ENCODE measurements around the gene APLP2. TPM values are rescaled to one million over a fixed set of nuclear protein-coding genes. Genes with fewer than 3 reads are reported as not detected.

Gene APLP2
- total and polyA plus RNA-seq, 2 of the 13 experiments (the other 11 are each of a cell fraction or from before 2014, with no cell fraction given), result 315 to 594 TPM

DNA sequence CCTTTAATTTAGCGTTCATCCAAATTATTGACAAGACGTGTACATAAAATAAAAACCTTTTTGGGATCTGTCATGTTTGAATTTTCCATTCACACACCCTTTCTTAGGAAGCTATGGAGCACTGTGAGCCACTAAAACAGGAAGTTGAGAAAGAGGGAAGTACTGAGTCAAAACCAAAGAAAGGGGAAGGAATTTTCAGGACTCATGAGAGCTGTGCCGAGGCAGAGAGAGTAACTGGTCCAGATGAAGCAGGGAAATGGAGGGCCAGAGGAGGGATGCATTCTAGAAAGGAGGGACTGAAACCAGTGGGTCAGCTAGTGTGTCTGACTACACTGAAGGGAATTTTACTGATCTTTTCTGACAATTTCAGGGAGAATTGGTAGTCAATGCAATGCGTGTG is 24.9 kb downstream of the APLP2 start (continued):
- TF ChIP-seq, protein P1, sequence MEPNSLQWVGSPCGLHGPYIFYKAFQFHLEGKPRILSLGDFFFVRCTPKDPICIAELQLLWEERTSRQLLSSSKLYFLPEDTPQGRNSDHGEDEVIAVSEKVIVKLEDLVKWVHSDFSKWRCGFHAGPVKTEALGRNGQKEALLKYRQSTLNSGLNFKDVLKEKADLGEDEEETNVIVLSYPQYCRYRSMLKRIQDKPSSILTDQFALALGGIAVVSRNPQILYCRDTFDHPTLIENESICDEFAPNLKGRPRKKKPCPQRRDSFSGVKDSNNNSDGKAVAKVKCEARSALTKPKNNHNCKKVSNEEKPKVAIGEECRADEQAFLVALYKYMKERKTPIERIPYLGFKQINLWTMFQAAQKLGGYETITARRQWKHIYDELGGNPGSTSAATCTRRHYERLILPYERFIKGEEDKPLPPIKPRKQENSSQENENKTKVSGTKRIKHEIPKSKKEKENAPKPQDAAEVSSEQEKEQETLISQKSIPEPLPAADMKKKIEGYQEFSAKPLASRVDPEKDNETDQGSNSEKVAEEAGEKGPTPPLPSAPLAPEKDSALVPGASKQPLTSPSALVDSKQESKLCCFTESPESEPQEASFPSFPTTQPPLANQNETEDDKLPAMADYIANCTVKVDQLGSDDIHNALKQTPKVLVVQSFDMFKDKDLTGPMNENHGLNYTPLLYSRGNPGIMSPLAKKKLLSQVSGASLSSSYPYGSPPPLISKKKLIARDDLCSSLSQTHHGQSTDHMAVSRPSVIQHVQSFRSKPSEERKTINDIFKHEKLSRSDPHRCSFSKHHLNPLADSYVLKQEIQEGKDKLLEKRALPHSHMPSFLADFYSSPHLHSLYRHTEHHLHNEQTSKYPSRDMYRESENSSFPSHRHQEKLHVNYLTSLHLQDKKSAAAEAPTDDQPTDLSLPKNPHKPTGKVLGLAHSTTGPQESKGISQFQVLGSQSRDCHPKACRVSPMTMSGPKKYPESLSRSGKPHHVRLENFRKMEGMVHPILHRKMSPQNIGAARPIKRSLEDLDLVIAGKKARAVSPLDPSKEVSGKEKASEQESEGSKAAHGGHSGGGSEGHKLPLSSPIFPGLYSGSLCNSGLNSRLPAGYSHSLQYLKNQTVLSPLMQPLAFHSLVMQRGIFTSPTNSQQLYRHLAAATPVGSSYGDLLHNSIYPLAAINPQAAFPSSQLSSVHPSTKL (CRISPR knock-in tag; IDR thresholded peaks at IDR 0.05), result no peak
- TF ChIP-seq, protein P2, sequence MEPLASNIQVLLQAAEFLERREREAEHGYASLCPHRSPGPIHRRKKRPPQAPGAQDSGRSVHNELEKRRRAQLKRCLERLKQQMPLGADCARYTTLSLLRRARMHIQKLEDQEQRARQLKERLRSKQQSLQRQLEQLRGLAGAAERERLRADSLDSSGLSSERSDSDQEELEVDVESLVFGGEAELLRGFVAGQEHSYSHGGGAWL (CRISPR knock-in tag; IDR thresholded peaks at IDR 0.05), result no peak

DNA sequence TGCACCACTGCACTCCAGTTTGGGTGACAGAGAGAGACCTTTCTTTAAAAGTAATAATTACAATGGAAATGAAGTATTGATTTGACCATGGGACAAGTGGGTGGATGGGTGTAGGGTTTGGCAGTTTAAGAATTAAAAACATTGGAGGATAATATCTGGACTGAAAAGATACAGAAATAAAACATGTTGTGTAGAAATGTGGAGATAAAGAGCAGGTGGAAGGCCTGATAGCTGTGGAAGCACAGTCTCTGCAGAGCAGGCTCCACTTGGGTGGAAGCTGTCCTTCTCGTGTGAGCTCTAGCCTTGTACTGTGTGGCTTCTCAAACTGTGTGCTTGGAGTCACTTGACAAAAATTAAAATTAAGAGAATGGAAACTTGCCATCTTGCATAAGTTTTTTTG is 25.6 kb downstream of the APLP2 start:
- FAIRE-seq, result no peak
- Histone ChIP-seq H3K9ac (ENCODE audit: insufficient read depth, low read depth, low read length) (no peak overlapping the region), H3K27ac (ENCODE audit: extremely low read length, insufficient read depth, low read length) (no peak overlapping the region), H3K36me3 (replicated peaks in 1 of 2; ENCODE audit: control insufficient read depth in 1 of 2, insufficient read depth in 2 of 2, low read length in 2 of 2) (peaks cover 3 to 5% of the 10 kb centered on the region in 2 experiments; a peak in 4 of 5 replicates), H3K79me2 (ENCODE audit: insufficient read depth, low read length) (peaks cover 70% of the 10 kb centered on the region), H3K9me3 (ENCODE audit: low read length) (no peaks in the 10 kb centered on the region), H3K4me2 (ENCODE audit: low read depth, low read length) (no peak overlapping the region), H3K27me3 (ENCODE audit: control insufficient read depth in 1 of 2, insufficient read depth in 2 of 2, low read length in 2 of 2) (no peaks in the 10 kb centered on the region), H3K4me1 (ENCODE audit: insufficient read depth, low read length) (peaks cover 43% of the 10 kb centered on the region), H3K4me3 (replicated peaks in 1 of 3; ENCODE audit: insufficient read depth in 1 of 3, low read depth in 2 of 3, low read length in 3 of 3) (no peak overlapping the region), H4K20me1 (ENCODE audit: insufficient read depth, low read length) (0 out of 2 replicates have a peak, but pooled peaks cover 10% of the 10 kb centered on the region), H2AFZ (ENCODE audit: low read length) (no peak overlapping the region)
- BruUV-seq (replicated peaks), result no TSS peak
- ChIA-PET POLR2A (interaction anchor here (1.2 kb wide), 1 partner anchor 29 kb away, joined by 3 read pairs; no protein-coding TSS in a partner anchor), CTCF (ENCODE audit: low intra/inter-chr PET ratio, low total read pairs) (no interaction called here)
- DNase-seq (ENCODE audit: low spot score), result no peak
- in situ Hi-C loops (cut with HindIII; ENCODE audit: extremely low pct_ligation_motif_present, low pct_unique_long_range_greater_than_20kb), result no loop called here
- intact Hi-C loops (cut with micrococcal nuclease; ENCODE audit: unreplicated experiment), result no loop called here
- 63% methylated on average over 1 of the region's 1 CpG for WGBS (ENCODE audit: low lambda C conversion rate)
- peak; percentile 57 for ATAC-seq
- TF ChIP-seq, protein P3, sequence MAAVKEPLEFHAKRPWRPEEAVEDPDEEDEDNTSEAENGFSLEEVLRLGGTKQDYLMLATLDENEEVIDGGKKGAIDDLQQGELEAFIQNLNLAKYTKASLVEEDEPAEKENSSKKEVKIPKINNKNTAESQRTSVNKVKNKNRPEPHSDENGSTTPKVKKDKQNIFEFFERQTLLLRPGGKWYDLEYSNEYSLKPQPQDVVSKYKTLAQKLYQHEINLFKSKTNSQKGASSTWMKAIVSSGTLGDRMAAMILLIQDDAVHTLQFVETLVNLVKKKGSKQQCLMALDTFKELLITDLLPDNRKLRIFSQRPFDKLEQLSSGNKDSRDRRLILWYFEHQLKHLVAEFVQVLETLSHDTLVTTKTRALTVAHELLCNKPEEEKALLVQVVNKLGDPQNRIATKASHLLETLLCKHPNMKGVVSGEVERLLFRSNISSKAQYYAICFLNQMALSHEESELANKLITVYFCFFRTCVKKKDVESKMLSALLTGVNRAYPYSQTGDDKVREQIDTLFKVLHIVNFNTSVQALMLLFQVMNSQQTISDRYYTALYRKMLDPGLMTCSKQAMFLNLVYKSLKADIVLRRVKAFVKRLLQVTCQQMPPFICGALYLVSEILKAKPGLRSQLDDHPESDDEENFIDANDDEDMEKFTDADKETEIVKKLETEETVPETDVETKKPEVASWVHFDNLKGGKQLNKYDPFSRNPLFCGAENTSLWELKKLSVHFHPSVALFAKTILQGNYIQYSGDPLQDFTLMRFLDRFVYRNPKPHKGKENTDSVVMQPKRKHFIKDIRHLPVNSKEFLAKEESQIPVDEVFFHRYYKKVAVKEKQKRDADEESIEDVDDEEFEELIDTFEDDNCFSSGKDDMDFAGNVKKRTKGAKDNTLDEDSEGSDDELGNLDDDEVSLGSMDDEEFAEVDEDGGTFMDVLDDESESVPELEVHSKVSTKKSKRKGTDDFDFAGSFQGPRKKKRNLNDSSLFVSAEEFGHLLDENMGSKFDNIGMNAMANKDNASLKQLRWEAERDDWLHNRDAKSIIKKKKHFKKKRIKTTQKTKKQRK (IDR thresholded peaks at IDR 0.05; ENCODE audit: low read length), result no peak
- TF ChIP-seq NFE2L1 (CRISPR knock-in tag; IDR thresholded peaks at IDR 0.05; ENCODE audit: borderline replicate concordance) (no peak), RELA (CRISPR knock-in tag; IDR thresholded peaks at IDR 0.05) (no peak), ZSCAN12 (CRISPR knock-in tag; IDR thresholded peaks at IDR 0.05) (no peak), HIVEP1 (CRISPR knock-in tag; IDR thresholded peaks at IDR 0.05) (no peak), ARID2 (CRISPR knock-in tag; IDR thresholded peaks at IDR 0.05; ENCODE audit: borderline replicate concordance) (no peak), FOSL1 (CRISPR knock-in tag; IDR thresholded peaks at IDR 0.05; ENCODE audit: borderline replicate concordance) (no peak), SRSF9 (IDR thresholded peaks at IDR 0.05; ENCODE audit: borderline replicate concordance, insufficient read depth, low read depth, low read length, poor library complexity, severe bottlenecking) (no peak)
- TF ChIP-seq, protein P4, sequence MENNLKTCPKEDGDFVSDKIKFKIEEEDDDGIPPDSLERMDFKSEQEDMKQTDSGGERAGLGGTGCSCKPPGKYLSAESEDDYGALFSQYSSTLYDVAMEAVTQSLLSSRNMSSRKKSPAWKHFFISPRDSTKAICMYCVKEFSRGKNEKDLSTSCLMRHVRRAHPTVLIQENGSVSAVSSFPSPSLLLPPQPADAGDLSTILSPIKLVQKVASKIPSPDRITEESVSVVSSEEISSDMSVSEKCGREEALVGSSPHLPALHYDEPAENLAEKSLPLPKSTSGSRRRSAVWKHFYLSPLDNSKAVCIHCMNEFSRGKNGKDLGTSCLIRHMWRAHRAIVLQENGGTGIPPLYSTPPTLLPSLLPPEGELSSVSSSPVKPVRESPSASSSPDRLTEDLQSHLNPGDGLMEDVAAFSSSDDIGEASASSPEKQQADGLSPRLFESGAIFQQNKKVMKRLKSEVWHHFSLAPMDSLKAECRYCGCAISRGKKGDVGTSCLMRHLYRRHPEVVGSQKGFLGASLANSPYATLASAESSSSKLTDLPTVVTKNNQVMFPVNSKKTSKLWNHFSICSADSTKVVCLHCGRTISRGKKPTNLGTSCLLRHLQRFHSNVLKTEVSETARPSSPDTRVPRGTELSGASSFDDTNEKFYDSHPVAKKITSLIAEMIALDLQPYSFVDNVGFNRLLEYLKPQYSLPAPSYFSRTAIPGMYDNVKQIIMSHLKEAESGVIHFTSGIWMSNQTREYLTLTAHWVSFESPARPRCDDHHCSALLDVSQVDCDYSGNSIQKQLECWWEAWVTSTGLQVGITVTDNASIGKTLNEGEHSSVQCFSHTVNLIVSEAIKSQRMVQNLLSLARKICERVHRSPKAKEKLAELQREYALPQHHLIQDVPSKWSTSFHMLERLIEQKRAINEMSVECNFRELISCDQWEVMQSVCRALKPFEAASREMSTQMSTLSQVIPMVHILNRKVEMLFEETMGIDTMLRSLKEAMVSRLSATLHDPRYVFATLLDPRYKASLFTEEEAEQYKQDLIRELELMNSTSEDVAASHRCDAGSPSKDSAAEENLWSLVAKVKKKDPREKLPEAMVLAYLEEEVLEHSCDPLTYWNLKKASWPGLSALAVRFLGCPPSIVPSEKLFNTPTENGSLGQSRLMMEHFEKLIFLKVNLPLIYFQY (CRISPR knock-in tag; IDR thresholded peaks at IDR 0.05; ENCODE audit: borderline replicate concordance), result no peak

All from HepG2 (cell line).